GM21528 (cell line): ENCODE measurements around the gene PODN.

Experiments
- ATAC-seq: cut with Tn5 transposase; IDR thresholded peaks from one replicate; pipeline ENCODE4 v1.9.1; 2021; ENCODE audit warnings: mild to moderate bottlenecking, moderate library complexity; ENCODE audit not compliant: unreplicated experiment, low FRiP score

The PODN gene

DNA sequence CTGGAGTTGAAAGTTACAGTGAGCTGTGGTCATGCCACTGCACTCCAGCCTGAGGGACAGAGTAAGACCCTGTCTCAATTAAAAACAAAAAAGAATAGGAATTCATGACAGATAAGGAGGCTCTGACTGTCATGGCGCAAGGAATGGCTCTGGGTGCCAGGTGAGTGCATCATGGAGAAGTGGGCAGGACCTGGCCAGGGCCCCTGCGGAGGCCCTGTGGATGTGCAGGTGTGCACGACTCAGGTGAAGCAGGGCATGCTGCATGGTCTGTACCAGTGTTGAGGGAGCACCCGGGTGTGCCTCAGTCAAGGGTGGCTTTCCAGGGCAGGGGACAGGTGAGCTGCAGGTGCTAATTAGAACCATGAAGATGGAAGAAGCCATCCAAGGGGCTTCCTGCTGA is 66.4 kb downstream of the PODN start:
- ATAC-seq: no peak

DNA sequence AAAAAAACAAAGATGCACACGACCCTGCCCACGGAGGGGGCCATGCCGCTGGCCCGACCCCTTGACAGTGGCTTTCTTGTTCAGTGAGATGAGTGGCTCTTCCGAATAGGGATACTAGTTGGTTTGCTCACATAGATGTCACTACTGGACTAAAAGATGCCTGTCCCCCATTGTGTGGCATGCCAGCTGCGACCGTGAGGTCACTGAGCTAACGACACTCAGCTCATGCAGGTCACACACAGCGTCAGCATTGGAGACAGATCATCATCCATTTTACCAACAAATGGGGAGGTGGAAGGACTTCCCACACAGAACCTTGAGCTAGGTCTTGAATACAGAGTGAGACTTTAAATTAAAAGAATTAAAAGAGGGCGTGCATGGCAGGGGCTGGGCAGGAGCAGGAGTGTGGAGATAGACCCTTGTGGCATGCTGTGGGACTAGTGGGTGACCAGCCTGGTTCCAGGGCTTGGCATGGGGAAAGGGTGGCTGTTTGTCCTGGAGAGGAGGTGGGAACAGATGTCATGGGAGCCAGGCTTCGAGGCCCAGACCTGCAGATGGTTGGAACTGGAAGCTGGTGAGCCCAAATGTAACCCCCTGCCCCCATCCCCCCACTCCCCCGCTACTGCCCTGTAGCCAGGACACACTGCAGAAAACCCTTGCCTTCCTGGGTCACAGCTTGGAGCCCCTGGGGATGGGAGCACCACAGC is 68.0 kb downstream of the PODN start:
- ATAC-seq: no peak

DNA sequence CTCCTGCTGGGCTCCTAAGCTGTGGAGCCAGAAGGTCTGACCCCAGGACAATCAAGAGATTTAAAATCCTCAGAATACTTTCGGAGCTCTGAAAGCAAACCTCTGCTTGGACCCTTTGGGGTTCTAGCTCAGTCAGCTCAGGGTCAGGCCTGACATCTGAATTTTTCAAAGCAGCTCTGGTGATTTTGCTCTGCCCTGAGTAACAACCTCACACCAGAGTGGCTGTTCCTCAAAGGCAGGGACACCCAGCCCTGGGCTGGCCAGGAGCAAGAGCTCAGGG is 68.5 kb downstream of the PODN start:
- ATAC-seq: no peak

DNA sequence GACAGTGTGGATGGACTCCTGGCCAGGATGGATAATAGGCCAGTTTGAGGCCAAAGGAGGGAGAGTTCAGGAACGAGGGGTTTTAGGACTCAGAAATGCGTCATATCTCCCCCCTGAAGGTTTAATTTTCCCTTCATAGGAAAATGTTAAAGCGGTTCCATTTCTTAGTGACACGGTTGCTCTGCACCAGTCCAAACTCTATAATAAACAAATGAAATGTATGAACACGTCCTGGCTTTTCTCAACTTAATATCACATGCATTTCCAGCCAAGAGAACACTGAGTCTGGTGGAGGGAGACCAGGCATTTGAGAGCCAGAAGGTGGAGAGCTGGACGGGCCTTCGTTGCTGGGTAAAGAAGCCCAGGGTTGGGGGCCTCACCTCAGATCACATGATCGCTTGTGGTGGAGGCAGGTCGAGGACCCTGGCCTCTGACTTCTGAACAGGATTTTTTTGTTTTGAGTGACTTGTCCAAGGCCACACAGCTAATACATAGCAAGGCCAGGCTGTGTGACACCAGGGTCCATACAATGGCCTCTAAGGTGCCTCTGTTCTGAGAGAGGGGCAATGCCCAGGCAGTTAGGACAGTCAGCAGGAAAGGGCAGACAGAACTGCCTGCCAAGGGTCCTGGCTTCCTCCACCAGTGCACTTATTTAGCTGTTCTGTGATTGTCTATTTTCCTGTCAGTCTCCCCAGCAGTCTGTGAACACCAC is 69.0 kb downstream of the PODN start:
- no peak for ATAC-seq

DNA sequence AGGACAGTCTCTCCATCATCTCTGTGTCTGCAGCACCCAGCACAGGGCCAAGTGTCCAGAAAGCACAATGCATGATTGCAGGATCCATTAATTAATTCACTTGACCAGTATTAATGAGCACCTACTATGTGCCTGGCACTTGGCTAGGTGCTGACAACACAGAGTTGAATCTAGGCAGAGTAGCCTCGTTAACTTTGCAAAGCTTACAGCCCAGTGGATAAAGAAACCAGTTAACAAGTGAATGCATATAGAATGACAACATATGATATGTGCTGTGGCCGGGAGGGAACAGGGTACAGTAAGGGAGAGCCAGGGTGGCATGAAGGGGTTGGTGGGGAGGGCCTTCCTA is 69.6 kb downstream of the PODN start:
- no peak for ATAC-seq

DNA sequence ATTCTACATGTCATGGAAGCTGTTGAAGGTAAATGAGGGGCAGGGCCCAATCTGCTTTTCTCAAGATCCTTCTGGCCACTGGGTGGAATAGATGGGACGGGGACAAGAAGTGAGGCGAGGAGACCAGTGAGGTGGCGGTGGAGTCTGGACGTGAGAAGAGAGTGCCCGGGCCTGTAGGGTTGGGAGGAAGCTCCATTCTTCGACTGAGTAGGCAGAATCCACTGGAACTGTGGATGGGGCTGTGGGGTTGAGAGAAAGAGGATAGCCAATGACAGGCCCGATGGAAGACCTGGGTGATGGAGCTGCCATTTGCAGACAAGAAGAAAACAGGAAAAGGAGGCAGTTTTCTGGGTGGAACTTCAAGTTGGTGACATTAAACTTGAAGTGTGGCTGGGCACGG is 70.2 kb downstream of the PODN start:
- ATAC-seq: no peak

DNA sequence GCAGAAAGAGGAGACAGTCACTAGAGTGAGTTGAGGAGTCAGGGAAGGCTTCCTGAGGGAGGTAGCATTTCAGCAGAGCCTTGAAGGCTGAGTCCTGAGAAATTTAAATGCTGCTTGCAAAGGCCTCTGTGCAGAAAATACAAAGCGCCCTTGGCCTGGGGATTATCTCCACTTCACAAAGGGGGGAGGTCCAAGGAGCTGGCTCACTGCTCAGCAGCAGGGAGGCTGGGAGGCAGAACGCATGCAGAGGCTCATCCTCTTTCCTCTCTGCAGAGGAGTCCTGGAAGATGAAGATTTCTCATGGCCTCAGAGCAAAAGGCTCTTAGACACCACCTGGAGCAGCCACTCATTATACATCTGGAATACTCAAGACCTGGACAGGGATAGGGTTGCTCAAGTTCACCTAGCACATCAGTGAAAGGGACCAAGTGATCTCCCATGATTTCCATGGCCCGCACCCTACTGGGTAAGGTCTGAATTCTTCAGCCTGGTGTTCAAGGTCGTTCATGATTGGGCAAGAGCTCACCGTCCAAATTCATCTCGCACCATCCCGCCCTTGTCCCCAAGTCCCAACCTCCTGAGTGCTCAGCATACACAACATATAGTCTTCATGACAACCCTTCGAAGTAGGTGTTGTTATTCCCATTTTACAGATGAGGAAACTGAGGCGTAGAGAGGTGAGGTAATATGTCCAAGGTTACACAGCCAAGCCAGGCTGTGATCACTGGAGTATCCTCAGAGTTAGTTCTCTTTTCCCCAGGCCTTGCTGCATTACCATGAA is 71.4 kb downstream of the PODN start:
- no peak for ATAC-seq

DNA sequence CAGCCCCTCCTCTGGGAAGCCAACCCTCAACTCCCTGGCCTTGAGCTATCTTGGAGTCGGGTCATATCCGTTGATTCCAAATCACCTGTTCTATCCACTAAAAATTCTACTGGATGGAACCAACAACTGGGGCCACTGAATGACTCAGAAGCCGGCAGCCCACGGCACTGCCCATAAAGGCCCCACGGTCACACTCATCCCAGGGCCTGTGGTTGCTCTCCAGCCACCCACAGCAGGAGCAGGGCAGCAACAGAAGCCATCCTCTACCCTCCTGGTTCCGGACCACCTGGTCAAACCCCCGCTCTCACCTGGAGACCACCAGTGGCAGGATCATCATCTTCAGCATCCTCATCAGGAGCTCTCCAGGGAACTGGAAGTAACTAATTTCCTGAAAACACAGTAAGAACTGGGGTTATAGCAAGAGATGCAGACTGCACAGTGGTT is 72.1 kb downstream of the PODN start:
- no peak for ATAC-seq
